GM12873 (cell line): ENCODE results near the gene FFAR2.

Experiments used
- CTCF ChIP-seq: IDR thresholded peaks from 2 replicates; pipeline ENCODE4 v1.5.1; 2012; ENCODE audit warnings: low read depth, mild to moderate bottlenecking, moderate library complexity, low read length, control low read depth; ENCODE audit not compliant: insufficient read depth; ENCODE audit errors: missing control alignments

The FFAR2 gene

GRCh38 chr19:35449359-35450043 lies 1.4 kb downstream of the FFAR2 start:
- no peak for TF ChIP-seq CTCF

- no peak for TF ChIP-seq CTCF
These were observed 3.5 kb downstream of the FFAR2 start for GRCh38 chr19:35451338-35452096.

DNA sequence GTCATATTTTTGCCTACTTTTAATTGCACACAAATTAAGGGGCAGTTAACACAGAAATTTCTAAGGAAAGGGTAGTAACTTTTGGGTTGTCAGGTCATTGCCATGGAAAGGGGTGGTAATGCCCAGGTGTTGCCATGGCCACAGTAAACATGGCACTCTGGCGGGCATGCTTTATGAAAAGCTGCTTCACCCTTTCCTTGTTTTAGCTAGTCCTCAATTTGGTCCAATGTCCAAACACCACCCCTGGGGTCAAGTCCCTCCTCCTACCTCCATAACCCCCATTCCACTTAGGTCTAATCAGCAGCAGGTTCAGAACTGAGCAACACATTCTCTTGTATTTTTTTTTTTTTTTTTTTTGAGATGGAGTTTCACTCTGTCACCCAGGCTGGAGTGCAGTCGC lies 6.6 kb downstream of the FFAR2 start:
- no peak for TF ChIP-seq CTCF

- TF ChIP-seq CTCF: no peak
These were observed 7.7 kb downstream of the FFAR2 start for GRCh38 chr19:35455616-35456201.

DNA sequence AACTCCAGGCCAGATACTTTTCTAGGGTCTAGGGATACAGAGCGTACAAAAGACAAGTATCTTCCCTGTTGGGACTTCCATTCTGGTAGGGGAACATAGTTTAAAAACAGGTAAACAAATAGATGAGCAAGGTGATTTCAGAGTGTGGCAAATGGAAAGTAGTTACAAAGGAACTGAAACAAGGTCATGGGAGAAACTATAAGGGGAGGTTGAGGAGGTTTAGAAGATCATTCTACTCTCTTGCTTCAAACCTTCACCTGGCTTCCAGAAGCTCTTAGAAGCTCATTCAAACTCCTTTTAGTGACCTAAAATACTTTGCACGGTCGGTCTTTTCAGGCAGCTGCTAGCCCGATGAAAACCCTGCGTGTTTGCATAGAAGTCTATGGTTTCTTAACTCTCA lies 9.1 kb downstream of the FFAR2 start:
- no peak for TF ChIP-seq CTCF

DNA sequence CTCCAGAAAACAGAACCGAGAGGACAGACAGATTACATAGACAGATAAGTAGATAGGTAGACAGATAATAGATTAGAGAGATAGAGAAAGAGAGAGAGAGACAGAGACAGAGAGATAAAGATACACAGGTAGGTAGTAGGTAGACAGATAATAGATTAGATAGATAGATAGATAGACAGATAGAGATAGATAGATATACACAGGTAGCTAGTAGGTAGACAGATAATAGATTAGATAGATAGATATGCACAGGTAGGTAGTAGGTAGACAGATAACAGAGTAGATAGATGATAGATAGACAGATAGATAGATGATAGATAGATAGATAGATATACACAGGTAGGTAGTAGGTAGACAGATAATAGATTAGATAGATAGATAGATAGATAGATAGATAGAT lies 10.1 kb downstream of the FFAR2 start:
- TF ChIP-seq CTCF: no peak

DNA sequence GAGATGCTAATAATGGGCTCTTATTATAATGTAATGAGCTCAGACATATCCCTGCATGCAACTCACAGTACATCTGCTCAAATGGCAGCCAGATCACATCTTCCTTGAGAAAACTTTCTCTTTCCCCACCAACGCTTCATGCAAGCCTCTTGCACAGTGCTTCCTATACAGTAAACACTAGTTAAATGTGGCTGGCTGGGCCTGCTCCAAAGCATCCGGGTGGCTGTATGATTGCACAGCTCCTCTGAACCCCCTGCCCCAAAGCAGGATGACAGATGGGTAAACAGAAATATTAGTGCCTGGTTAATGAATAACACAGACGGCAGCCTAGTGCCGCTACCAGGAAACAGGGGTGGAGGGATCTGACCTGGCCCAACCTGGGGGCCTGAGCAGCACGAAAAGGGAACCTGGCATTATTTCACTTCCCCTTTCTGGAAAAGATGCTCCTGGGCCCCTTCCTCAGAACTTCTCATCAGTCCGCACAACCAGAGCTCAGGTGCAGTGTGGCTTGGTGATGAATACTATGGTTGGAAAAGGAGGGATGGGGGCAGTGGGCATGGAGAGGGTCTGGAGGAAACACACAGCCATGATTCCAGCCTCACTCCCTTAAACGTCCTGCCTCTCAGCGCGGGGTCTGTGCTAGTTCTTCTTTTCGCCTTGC lies 10.8 kb downstream of the FFAR2 start:
- TF ChIP-seq CTCF: no peak
